Hematopoietic multipotent progenitor cell treated with erythropoietin and hydrocortisone succinate and interleukin-3 and kit ligand, for 6 days (in vitro differentiated cells): ENCODE results near the gene SP7.
"Not testable (repeated sequence)": the region's sequence is repeated elsewhere in the genome, so short reads cannot be mapped to it uniquely, and the experiment has no call there.

Source experiments
- DNase-seq: peaks from one replicate; pipeline ENCODE4 v3.0.0-alpha.2; 2015

Gene SP7

DNA sequence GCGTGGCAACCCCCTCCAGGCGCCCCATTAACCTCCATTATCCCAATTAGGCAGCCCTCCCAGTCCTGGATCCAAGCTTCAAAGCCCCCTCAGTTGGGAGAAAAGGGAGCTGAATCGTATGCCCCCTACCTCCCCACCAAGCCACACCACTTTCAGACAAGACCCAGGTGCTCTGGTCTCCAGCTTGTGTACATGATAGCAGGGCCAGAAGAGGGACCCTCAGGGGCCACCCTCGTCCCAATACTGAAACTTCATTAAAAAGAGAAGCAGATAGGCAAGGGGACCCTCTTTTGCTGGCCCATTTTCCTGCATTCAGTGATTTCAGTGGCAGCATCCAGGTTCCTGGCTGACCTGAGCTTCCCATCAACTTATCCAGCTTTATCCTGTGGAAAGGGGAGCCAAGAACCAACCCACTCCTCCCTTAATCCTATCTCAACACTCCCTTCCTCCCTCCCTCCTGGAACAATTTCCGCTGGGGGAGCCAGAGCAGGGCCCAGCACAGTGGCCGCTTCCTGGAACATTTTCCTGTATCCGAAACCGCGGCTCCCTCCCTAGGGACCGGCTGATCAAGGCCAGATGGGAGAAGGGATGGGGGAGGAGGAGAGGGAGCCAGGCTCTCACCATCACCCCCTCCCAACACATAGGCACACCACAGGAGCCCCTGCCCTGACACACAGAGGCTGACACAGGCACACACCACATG lies 9.5 kb upstream of the SP7 start:
- no peak for DNase-seq

DNA sequence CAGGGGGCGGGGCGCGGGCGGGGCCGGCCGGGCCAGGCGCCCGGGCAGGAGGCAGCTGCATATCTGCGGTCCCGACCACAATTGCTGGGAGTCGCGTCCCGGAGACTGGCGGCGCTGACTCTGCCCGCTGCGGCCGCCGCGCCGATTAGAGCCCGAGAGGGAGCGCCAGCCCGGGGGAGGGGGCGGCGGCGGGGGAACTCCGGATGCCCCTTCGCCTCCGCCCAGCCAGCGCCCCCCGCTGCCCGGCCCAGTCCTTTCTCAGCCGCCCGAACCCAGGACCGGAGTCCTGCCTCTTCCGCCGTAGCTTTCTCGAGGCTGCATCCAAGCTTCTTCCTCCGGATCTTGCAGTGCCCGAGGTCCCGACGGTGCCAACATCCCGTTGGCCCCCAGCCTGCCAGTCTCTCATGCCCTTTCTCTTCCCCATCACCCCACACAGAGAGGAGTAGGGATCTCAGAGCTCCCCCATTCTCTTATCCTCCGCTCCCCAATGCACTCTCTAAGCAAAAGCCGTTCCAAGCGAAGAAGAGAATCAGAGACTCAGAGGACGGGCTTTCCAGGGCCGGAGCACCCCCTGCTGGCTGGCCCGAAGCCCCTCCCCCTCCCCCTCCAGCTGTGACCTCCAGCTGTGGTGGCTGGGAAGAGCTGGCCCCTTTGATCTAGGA lies 8.8 kb upstream of the SP7 start:
- DNase-seq = peak; percentile 91

DNA sequence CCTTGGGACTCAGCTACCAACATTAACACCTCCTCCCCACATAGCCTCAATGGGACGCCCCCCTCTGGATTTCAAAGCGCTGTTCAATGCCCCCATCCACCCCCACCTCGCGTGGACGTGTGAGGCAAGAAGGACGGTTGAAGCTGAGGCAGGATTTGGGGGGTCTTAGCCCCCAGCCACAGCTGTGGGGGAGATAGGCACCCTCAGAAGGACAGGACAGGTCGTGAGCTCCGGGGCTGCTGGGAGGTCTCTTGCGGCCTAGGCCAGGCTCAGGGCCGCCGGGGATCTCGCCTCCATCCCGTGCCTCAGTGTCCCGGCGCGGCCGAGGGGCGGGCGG lies 8.3 kb upstream of the SP7 start:
- DNase-seq = no peak

DNA sequence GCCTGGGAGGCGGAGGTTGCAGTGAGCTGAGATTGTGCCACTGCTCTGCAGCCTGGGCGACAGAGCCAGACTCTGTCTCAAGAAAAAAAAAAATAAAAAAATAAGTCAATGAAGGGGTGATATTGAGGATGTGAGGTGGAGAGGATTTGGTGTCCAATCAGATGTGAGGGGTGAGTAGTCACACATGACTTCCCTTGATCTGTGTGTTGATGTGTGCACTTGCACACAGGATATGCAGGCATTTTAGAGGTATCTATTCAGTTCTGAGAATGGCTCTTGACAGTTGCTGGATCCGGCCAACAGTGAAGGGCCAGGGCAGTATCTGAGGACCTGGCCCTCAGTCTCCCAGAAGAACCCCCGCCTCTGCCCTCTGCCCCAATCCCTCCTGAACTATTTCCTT lies 7.8 kb upstream of the SP7 start:
- no peak for DNase-seq

DNA sequence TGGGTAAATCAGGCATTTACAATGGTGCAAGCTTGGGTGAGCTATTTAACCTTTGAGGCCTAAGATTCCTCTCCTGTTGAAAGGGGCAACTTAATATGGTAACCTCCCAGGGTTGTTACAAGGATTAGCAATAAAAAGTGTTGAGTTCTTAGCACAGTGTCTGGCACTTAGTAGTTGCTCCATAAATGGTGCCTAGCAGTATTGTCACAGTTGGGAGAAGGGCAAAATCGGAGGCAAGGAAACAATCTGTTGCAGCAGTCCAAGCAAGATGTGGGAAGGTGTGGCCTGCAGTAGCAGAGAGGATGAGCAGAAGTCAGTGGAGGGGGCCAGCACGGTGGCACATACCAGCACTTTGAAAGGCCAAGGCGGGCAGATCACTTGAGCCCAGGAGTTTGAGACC lies 7.3 kb upstream of the SP7 start:
- DNase-seq = no peak

DNA sequence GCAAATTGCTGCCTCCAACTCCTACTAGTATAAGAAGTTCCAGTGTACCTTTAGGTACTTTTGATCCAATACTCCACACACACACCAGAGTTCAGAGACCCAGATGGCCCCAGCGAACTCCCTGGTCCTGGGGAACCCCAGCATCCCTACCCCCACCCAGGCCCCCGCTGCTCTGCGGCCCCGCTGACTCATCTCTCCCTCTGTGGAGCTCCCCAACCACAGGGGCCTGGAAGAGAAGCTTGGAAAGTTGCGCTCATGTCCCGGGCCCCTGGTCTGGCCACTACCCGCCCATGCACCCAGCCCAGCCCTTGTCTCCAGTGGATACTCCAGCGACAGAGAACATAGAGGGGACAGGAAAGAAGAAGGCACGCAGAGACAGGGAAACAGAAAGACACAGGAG lies 4.2 kb upstream of the SP7 start:
- DNase-seq = no peak

DNA sequence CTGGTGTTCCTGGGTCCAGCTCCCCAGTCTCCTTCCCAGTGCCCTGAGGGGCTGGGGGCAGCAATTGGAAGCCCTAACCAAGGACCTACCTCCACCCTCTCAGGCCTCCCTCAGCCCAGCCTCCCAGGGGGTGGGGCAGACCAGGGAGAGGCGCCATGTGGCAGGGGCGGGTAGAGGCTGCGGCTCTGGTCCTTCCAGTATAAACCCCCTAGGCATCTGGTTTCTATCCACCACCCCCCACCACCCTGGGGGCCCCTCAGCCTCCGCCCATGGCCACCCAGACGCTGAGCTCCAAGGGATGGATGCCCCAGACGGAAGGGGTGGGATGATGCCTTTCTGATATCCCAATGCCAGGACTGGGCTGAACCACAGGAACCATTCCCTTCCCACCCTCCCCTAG lies 2.8 kb upstream of the SP7 start:
- DNase-seq = no peak

DNA sequence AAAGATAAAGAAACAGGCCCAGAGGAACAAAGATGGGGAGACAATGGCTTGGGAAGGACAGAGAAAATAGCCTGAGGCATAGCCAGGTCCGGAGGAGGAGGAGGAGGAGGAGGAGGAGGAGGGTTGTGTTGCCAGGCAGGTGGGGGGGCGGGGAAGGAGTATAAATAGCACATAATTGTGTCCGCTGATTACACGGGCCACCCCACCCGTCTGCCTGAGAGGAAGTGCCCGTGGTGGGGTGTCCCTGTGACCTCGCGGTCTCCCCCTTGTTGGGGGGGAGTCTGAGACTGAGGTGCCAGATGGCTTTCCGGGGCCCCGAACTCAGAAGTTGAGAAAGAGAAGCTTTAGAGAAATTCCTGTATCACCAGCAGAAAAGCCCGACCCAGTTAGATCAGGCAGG lies 1.9 kb upstream of the SP7 start:
- DNase-seq = no peak

DNA sequence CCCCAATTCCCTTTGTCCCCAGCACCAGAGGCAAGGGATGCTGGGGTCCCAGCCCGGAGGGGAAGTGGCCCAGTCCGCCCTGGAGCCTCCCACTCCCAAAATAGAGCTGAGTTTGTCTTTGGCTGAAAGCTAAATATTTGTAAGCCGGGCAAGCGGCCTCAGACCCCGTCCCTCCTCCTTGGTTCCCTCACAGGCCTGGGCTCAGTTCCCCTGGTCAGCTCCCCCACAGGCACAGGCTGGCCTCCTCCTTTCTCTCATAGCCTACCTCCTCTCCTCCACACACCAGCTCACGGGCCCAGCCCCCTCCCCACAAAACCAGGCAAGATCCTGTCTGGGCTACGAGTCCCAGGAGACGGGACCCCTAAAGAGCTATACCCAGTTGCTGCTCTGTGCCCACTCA lies 1.3 kb downstream of the SP7 start:
- no peak for DNase-seq

DNA sequence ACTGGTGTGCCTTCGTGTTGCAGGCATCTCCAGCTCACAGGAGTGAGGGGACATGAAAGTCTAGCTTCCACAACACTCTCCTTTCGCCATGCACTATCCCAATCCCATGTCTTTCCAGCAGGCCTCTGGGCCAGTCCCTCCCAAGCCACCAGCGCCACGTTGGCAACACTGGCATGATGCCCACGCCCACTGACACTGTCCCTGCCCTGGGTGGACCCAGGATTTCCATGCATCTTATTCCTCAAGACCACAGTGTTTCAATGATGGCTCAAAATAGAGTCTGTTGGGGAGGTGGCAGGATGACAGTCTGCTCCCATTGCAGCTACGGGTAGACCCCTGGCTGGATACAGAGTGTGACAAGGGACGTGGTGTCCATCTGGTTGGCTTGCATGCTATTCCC lies 2.3 kb downstream of the SP7 start:
- no peak for DNase-seq

DNA sequence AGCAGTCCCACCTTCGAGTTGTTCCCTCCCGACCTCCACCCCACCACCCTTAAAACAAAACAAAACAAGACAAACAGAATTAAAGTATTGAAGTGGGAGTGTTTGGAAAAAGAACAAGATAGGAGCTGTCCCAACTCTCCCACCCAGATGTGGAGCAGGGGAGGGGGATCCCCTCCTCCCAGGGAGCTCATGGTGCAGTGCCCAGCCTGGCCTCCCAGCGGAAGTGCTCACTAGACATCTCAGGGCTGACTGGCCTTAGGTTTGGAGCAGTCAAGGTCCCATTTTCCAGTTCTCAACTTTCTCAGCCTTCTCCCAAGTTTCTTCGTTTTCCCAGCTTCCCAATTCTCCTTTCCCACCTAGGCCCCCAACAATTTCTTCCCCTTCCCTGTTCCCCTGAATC lies 2.9 kb downstream of the SP7 start:
- DNase-seq = no peak

DNA sequence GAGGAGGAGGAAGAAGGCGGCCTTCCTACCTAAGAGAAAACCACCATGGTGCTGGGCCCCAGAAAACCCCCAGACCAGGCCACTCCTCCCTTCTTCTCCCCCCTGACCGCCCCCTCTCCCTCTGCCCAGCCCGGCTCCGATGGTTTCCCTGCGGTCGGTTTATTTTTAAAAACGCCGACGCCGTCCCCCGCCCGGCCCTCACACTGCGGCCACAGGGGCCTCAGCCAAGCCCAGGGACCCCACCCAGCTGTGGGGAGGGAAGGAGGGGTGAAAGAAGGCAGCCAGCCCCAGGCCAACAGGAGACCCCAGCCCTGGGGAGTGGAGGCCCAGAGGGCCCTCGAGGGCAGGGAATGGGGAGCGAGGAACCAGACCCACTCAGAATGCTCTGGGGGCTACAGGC lies 3.4 kb downstream of the SP7 start:
- no peak for DNase-seq

DNA sequence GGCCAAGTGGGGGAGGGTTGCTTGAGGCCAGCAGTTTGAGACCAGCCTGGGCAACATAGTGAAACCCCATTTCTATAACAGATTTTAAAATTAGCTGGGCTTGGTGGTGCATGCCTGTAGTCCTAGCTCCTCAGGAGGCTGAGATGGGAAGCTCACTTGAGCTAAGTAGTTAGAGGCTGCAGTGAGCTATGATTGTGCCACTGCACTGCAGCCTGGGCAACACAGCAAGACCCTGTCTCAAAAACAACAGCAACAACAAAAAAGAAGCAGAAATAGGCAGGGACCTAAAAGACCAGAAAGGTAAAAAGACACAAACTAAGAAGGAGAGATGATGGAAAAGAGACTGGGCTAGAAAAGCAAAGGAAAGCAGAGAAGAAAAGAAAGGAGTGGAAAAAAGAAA lies 3.8 kb downstream of the SP7 start:
- not testable (repeated sequence) for DNase-seq

DNA sequence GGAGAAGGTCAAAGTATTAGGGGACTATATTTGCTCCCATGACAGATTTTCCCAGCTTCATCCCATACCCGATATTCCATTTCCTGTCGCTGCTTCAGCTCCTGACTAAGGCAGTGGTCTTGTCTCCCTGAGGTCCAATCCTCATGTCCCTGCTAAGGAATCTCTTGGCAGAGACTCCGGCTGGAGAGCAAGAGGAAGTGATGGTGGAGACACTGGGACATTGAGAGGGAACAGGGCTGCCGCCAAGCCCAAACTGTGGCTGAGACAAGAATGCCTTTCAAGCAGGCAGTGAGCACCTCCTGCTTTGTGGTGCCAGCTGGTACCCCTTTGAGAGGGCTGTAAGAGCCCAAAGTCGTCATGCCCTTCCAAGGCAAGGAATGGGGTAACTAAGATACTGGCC lies 5.5 kb downstream of the SP7 start:
- DNase-seq = no peak

DNA sequence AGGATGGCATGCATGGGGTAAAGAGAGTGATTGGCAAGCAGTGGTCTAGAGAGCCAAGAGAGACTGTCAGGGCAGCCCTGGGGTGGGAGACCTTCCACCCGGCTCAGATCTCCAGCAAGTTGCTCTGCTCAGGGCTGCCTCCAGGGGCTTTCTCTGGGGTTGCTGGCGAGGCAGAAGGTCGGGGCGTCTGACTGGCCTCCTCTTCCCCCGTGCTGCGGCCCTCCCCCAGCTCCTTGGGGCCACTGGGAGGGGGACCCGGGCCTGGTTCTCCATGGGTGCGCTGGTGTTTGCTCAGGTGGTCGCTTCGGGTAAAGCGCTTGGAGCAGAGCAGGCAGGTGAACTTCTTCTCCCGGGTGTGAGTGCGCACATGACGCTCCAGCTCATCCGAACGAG lies 8.1 kb downstream of the SP7 start:
- peak; percentile 43 for DNase-seq

DNA sequence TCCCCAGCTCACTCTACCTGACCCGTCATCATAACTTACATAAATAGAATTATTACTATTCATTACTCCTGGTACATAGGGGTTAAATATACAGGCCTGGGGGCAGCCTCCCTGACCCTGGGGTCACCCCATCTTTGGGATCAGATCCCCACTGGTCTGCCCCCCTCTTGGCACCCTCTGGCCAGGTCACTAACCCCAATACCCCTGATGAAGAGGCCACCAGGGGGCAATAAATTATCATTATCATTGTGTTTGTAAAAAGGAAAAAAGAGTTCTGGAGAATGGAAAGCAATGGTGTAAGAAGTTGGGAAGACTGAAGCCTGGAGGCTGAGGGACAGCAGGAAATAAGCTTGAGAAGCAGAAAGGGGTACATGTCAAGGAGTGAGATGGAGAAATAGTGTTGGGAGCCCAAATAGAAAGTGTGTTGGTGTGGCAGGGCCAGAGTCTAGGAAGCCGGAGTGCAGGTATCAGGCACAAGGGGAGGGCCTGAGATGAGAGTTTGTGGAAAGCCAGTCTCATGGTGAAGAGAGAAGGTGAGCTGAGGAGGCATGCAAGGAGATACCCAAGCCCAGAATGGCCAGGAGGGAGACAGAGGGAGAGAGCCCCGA lies 8.6 kb downstream of the SP7 start:
- DNase-seq = peak; percentile 73

DNA sequence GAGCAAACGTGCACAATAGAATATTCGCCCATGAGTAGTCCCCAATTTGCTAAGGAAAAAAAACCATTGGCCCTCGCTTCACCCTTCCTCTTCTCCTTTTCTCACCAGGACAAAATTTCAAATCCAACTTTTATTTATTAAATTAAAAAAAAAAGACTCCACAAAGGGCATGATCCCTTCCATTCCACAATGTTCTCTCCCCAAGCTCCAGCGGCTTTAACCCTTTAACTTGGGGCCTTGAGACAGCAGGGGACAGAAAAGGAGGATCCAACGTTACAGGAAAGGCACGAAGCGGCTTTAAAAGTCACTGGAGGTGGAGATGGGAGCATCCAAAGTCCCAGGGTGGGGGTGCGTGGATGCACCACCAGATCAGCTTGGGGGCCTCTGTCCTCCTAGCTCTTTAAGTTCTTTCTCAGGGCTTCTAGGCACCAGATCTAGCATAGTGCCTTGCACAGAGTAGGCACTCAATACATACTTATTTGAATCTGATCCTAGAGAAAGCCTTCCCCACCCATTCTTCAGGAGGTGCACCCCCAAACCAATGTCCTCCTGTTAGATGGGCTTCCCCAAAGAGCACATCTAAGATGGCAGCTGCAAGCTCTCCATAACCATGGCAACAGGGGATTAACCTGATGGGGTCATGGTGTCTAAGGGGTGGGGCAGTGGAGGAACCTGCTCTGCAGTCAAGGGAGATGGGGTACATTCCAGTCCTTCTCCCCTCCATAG lies 9.5 kb downstream of the SP7 start:
- DNase-seq = peak; percentile 29

DNA sequence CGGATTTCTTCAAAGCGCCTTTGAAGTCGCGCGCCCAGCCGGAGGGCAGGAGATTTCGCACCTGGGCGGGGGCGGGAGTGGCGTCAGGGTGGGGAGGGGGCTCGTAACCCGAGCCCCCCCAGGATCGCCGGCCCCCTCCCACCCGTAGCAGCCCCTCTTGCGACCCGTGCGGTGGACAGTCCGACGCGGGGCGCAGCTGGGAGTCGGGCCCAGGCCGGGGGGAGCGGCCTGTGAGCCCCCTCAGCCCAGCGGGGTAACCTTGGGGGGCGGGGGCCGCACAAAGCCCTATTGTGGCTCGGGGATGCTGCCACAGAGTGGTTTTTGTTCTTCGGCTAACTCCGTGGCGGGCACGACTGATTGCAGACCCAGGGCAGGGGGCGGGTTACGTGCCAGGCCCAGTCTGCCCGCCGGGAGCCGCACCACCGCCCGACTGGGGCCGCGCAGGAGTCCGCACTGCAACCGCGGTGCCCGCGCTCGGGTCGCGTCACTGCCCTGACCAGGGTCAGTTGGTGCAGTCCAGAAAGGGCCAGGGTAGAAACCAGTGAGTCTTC lies 10.6 kb downstream of the SP7 start:
- peak; percentile 48 for DNase-seq

DNA sequence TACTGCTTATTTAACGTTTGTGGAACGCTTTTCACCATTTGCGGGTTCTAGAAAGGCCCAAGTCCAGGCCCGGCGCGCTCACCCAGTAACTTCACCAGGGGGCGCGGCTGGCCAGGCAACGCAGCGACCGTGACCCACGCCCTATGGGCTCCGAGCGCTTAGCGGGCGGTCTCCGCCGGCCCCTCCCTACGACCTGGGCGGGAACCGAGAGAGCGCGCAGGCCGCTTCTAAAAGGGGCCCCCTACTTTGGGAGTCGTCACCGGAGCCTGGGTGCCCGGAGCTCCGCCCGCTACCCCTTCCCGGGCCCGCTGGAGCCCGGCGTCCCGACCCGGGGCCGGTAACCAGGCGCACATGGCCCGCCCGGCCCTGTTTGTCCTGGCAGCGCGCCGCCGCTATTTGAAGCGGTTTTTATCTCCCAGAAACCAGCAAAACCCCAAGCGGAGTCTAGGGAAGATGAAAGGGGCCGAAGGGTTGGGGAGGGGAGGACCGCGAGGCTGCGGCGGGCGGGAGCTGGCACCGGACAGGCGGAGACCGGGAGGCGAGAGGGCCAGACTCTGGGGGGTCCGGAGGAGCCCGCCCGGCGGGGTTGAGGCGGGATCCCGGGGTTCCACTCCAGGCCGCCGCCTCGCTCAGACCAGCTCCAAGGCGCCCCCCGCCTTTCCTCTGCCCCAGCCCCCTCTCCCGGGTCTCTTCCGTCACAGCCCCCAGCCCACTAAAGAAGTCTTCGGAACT lies 11.2 kb downstream of the SP7 start:
- DNase-seq = peak; percentile 97

DNA sequence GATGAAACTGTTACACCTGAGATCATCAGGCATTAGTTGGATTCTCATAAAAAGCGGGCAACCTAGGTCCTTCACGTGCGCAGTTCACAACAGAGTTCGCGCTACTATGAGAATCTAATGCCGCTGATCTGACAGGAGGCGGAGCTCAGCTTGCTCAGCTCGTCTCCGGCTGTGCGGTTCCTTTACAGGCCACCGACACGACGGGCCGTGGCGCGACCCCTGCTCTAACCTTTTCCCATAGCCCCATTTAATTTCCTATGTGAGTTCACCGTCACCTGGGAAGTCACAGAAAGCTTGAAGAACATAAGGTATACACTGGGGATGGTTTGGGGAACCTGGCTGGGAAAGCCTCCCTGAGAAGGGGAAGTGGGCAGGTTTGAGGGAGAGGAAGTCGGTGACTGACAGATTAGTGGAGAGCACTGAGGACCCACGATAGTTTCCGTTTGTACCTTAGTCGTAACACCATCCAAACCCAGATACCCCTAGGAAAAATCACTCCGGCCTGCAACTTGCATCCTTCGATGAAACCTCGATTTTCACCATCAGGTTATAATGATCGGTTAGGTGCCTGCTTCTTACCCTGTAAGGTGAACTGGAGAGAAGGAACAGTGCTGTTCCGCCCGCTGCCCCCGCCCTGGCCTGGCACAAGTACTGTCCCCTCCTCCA lies 11.9 kb downstream of the SP7 start:
- peak; percentile 79 for DNase-seq

DNA sequence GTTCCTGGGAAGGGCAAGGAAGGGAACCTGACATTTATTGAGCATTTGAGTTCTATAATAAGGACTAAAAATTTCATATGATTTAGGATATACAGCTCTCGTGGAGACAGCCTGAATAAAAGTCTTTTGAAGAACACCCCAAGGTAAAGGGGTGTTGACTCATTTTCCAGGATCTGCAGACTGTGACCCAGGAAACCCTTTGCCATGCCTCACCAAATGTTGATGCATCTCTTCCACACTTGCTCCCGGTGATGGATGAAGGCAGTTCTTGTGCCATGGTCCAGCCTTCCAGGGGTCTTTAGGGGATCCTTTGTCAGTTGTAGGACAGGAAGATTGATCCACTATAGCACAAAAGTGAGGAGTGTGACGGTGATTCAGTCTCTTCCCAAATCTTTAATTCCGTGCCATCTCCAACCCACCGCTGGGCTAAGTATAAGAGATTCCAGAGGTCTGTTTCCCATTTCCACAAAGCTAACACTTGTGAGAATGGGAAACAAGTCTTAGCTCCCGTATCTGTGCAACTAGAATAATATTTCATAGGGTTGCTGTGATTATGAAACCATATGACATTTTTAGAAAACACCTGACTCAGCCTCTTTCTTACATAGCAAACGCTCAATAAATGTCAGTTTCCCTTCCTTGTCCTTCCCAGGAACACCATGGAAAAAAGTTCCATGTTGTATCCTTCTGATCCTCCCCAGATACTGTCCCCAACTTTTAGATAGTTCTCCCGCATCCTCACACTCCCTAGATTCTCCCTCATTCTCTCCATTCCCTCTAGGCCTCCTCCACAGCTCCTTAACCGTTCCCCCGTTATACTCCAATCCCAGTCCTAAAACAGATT lies 15.6 kb downstream of the SP7 start:
- no peak for DNase-seq

DNA sequence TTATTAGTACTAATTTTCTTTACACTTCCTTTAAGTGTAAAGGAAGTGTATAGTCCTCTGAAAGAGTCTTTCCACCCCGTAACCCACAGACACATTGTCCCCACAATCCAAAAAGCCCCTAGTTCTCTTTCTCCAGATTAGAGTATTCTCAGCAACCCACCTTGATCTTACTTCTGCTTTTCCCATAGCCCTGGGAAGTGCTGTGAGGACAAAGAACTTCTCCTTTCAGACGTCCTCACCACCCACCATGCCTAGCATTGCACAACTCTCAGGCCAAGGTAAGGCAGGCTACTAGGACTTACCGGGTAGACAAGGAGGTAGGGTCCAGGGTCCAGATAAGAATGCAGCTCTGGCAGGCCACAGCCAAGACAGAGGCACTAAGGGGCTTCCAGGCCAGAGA lies 22.2 kb downstream of the SP7 start:
- peak; percentile 30 for DNase-seq
